ENCODE results near the gene PPCDC.

DNA sequence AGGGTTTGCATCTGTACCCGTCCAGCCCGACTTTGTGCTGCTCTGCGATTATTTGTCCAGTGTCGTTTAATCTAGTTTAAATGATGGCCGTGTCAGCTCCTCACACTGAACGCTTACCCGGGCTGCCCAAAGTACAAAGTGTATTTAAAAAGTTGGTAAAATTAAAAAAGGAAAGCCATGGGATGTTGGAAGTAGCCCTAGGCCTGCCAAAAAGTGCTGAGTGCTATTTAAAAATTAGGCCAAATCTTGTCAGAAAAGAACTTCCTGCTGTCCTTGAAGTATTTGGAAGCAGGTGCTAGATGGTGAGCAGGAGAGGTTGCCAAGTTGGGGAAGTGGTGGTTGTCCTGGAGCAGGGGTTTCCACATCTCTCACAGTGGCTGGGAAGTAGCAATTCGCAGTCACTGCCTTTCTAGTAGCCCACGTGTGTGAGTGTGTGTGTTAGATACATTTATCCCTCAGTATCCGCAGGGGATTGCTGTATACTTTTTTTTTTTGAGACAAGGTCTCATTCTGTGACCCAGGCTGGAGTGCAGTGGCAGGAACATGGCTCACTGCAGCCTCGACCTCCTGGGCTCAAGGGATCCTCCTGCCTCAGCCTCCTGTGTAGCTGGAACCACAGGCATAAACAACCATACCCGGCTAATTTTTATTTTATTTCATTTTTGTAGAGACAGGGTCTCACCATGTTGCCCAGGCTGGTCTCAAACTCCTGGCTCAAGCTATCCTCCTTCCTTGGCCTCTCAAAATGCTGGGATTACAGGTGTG, 664 bp downstream of the PPCDC start:
- TF ChIP-seq, protein P1, sequence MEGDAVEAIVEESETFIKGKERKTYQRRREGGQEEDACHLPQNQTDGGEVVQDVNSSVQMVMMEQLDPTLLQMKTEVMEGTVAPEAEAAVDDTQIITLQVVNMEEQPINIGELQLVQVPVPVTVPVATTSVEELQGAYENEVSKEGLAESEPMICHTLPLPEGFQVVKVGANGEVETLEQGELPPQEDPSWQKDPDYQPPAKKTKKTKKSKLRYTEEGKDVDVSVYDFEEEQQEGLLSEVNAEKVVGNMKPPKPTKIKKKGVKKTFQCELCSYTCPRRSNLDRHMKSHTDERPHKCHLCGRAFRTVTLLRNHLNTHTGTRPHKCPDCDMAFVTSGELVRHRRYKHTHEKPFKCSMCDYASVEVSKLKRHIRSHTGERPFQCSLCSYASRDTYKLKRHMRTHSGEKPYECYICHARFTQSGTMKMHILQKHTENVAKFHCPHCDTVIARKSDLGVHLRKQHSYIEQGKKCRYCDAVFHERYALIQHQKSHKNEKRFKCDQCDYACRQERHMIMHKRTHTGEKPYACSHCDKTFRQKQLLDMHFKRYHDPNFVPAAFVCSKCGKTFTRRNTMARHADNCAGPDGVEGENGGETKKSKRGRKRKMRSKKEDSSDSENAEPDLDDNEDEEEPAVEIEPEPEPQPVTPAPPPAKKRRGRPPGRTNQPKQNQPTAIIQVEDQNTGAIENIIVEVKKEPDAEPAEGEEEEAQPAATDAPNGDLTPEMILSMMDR (IDR thresholded peaks at IDR 0.05; ENCODE audit: insufficient read depth, low read depth, low read length): no peak
- TF ChIP-seq EZH2 (IDR thresholded peaks at IDR 0.05; ENCODE audit: insufficient read depth, low read length): no peak
